Right lobe of liver (tissue), 6 donors: Measurements from ENCODE around the gene SP6. TPM values are rescaled to one million over a fixed set of nuclear protein-coding genes. Genes with fewer than 3 reads are reported as not detected.

Source experiments
- ATAC-seq, 4 donors: fragments of 200-7000 bp; cut with Tn5 transposase; one replicate each; pipeline ENCODE4 v1.9.1; 2020; ENCODE audit warnings: mild to moderate bottlenecking in 4 of 4, moderate library complexity in 4 of 4
- DNase-seq, 3 donors: peaks; one replicate each; pipeline ENCODE4 v3.0.0-alpha.2; 2020
- H3K27ac ChIP-seq, 3 donors: fragments of 200-600 bp; one replicate each; pipeline ENCODE4 v1.8.0; 2022
- H3K27me3 ChIP-seq, 2 donors: fragments of 200-600 bp; one replicate each; pipeline ENCODE4 v1.8.0; 2022
- H3K36me3 ChIP-seq, 4 donors: fragments of 200-600 bp; sonication (generic) in 1 of 4; one replicate each; pipeline versions ENCODE4 v1.5.1 to v1.8.0; 2017 to 2022; ENCODE audit warnings: control low read depth in 1 of 4
- H3K4me1 ChIP-seq, 4 donors: fragments of 200-600 bp; sonication (generic) in 1 of 4; one replicate each; pipeline versions ENCODE4 v1.5.1 to v1.8.0; 2017 to 2022; ENCODE audit warnings: control low read depth in 1 of 4
- H3K4me3 ChIP-seq, 3 donors: fragments of 200-600 bp; one replicate each; pipeline ENCODE4 v1.8.0; 2022
- H3K9me3 ChIP-seq, 4 donors: fragments of 200-600 bp; sonication (generic) in 1 of 4; one replicate each; pipeline versions ENCODE4 v1.5.1 to v1.8.0; 2017 to 2022; ENCODE audit warnings: control low read depth in 1 of 4
- CTCF ChIP-seq, 4 donors: fragments of 200-600 bp in 3 of 4; fragments of 450-650 bp in 1 of 4; IDR thresholded peaks; one replicate each; pipeline versions ENCODE4 v1.5.1 to v1.8.0; 2016 to 2022; ENCODE audit warnings: antibody characterized with exemption in 4 of 4, mild to moderate bottlenecking in 2 of 4
- POLR2A ChIP-seq: fragments of 450-650 bp; IDR thresholded peaks from one replicate; pipeline ENCODE4 v1.6.1; 2017; ENCODE audit warnings: antibody characterized with exemption, mild to moderate bottlenecking
- WGBS: methylation state at CpG from one replicate; pipeline ENCODE4 v1.1.6; 2018; ENCODE audit warnings: low coverage, low lambda C conversion rate; ENCODE audit not compliant: insufficient coverage; ENCODE audit errors: missing lambda C conversion rate; 5-methylcytosine and 5-hydroxymethylcytosine counted together
- intact Hi-C, 2 donors: fragments of 100-400 bp; cut with DNase I; formaldehyde crosslinking; loops; one replicate each; pipeline versions ENCODE4 v1.11.2 to v1.14.1; 2022
- long read RNA-seq: library from polyadenylated mRNA; unstranded; transcript quantifications from one replicate; pipeline ENCODE4 v2.0.0, GENCODE V29; 2019
- total RNA-seq, 6 experiments: library from RNA; depleted of rRNA in 2 of 6; stranded (reverse); fragments of >200 nt in 2 of 6; fragmentation: NEBNext Ultra II Directional in 3 of 6; extraction: Animal tissue kit (Norgen Biotek cat#: 25700) in 3 of 6; gene quantifications; one replicate each; pipeline versions ENCODE4 v1.1.0 to v1.2.4, GENCODE V29; 2016 to 2023
- donor health status: DM: no; HTN: yes; CAD: no.
- donor health status: DM: no; HTN: no; CAD: no.
- donor health status: DM: no; HTN: no; CAD: no.
- donor health status: DM: no; HTN: yes; CAD: no.
- donor health status: DM: no; HTN: yes; CAD: no.

The SP6 gene
- under 1 TPM in 3 of 6 experiments, not detected in 3; 0.09 to 0.12 (median 0.11) TPM for total RNA-seq
- long read RNA-seq, result 0 reads

GRCh38 chr17:47850692-47851573 lies at the start of gene SP6:
TSS of gene SP6 (minus strand) at chr17:47851163. CDS start at chr17:47848429, 2,734 bp downstream.
- H3K4me3 ChIP-seq, result peak within 1 kb of the TSS in 1 of 3 donors; percentile 31
- peak; percentile 72 to 84 (median 76) for DNase-seq
- intact Hi-C loops, result no loop called here
- peaks cover 0 to 8% (median 0%) of the 10 kb centered on the region in 4 donors for H3K4me1 ChIP-seq
- TF ChIP-seq CTCF (IDR thresholded peaks at IDR 0.05) (peak in 3 of 4 donors; percentile 14 to 37 (median 35)), POLR2A (no peak)
- H3K27ac ChIP-seq, result no peak within 1 kb of the TSS
- no peaks in the 10 kb centered on the region for H3K36me3 ChIP-seq
- H3K27me3 ChIP-seq, result peaks cover 5 to 23% of the 10 kb centered on the region in 2 donors
- peak; percentile 91 to 97 (median 94) for ATAC-seq
- no peaks in the 10 kb centered on the region for H3K9me3 ChIP-seq
- WGBS, result 3% methylated on average over 20 of the region's 71 CpGs

GRCh38 chr17:47899643-47900042 lies 48.7 kb upstream of the SP6 start:
- Histone ChIP-seq H3K27ac (no peak overlapping the region), H3K4me1 (peaks cover 0 to 17% (median 2%) of the 10 kb centered on the region in 4 donors), H3K4me3 (no peak overlapping the region), H3K9me3 (no peaks in the 10 kb centered on the region), H3K36me3 (no peaks in the 10 kb centered on the region), H3K27me3 (no peaks in the 10 kb centered on the region)
- ATAC-seq (no peak), DNase-seq (no peak)
- intact Hi-C loops, result no loop called here
- TF ChIP-seq POLR2A (no peak), CTCF (IDR thresholded peaks at IDR 0.05) (no peak)
- WGBS, result no CpG with 5 or more reads among the region's 5 CpGs

GRCh38 chr17:47898241-47898640 lies 47.3 kb upstream of the SP6 start:
- Histone ChIP-seq H3K9me3 (no peaks in the 10 kb centered on the region), H3K27me3 (no peaks in the 10 kb centered on the region), H3K36me3 (no peaks in the 10 kb centered on the region), H3K27ac (no peak overlapping the region), H3K4me3 (no peak overlapping the region), H3K4me1 (peaks cover 0 to 22% (median 0%) of the 10 kb centered on the region in 4 donors)
- TF ChIP-seq CTCF (IDR thresholded peaks at IDR 0.05) (no peak), POLR2A (no peak)
- no peak for ATAC-seq
- intact Hi-C loops, result no loop called here
- DNase-seq, result no peak

- Histone ChIP-seq H3K27me3 (no peaks in the 10 kb centered on the region), H3K36me3 (no peaks in the 10 kb centered on the region), H3K4me3 (peak overlapping the region in 2 of 3 donors; percentile 80 to 89), H3K4me1 (peaks cover 0 to 22% (median 0%) of the 10 kb centered on the region in 4 donors), H3K27ac (peak overlapping the region in 1 of 3 donors; percentile 99), H3K9me3 (no peaks in the 10 kb centered on the region)
- TF ChIP-seq POLR2A (no peak), CTCF (IDR thresholded peaks at IDR 0.05) (no peak)
- 78% methylated on average over 5 of the region's 5 CpGs for WGBS
- DNase-seq (no peak), ATAC-seq (no peak)
- intact Hi-C loops, result no loop called here
These were observed 46.6 kb upstream of the SP6 start for GRCh38 chr17:47897561-47897960.
